Neural cell (in vitro differentiated cells): ENCODE measurements around the gene OTUB2.

Source experiments
- EP300 ChIP-seq: fragments of 450-650 bp; conservative IDR thresholded peaks from 2 replicates; pipeline ENCODE4 v1.6.1; 2014; ENCODE audit warnings: antibody characterized with exemption, mild to moderate bottlenecking, moderate library complexity; ENCODE audit not compliant: poor library complexity, severe bottlenecking
- EZH2 ChIP-seq: fragments of 200-600, 300-800 bp; shearing (Covaris generic), sonication (generic); IDR thresholded peaks from 2 replicates; pipeline ENCODE4 v1.6.1; 2014; ENCODE audit warnings: antibody characterized with exemption, low read length, borderline replicate concordance, mild to moderate bottlenecking; ENCODE audit not compliant: insufficient read depth, poor library complexity, severe bottlenecking
- POLR2AphosphoS5 ChIP-seq: IDR thresholded peaks from 2 replicates; pipeline ENCODE4 v1.6.1; 2012
- RAD21 ChIP-seq: fragments of 450-650 bp; conservative IDR thresholded peaks from 2 replicates; pipeline ENCODE4 v1.6.1; 2014; ENCODE audit warnings: antibody characterized with exemption, mild to moderate bottlenecking, moderate library complexity
- SMC3 ChIP-seq: fragments of 450-650 bp; conservative IDR thresholded peaks from 2 replicates; pipeline ENCODE4 v1.6.1; 2014; ENCODE audit warnings: antibody characterized with exemption, mild to moderate bottlenecking, moderate library complexity; ENCODE audit not compliant: poor library complexity
- TAF1 ChIP-seq: IDR thresholded peaks from 2 replicates; pipeline ENCODE4 v1.6.1; 2012; ENCODE audit warnings: low read depth
- TF ChIP-seq, protein P1 (sequence below): fragments of 450-650 bp; IDR thresholded peaks from 2 replicates; pipeline ENCODE4 v1.5.1; 2014; ENCODE audit warnings: antibody characterized with exemption, mild to moderate bottlenecking, moderate library complexity; ENCODE audit not compliant: poor library complexity, severe bottlenecking
- TF ChIP-seq, protein P2 (sequence below): IDR thresholded peaks from 2 replicates; pipeline ENCODE4 v1.6.1; 2012; ENCODE audit warnings: borderline replicate concordance

DNA sequence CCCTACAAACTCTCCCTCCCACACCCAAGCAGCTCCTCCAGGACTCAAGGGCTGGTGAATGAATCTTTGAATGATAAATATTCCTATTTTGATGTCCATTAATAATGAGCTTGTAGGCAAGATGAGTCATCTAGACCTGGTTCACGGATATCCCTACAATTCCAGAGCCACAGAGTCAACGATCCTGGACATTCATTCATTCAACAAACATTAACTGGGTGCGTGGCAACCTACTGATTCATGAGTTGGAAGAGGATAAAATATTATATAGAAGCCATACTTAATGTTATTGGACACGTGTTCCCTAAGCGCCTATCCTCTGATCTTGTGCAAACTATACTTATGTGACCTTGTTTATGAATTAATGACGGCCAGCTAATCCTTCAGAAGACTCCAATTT is 420 bp upstream of the OTUB2 start:
- TF ChIP-seq EP300 = no peak
- TF ChIP-seq, protein P1, sequence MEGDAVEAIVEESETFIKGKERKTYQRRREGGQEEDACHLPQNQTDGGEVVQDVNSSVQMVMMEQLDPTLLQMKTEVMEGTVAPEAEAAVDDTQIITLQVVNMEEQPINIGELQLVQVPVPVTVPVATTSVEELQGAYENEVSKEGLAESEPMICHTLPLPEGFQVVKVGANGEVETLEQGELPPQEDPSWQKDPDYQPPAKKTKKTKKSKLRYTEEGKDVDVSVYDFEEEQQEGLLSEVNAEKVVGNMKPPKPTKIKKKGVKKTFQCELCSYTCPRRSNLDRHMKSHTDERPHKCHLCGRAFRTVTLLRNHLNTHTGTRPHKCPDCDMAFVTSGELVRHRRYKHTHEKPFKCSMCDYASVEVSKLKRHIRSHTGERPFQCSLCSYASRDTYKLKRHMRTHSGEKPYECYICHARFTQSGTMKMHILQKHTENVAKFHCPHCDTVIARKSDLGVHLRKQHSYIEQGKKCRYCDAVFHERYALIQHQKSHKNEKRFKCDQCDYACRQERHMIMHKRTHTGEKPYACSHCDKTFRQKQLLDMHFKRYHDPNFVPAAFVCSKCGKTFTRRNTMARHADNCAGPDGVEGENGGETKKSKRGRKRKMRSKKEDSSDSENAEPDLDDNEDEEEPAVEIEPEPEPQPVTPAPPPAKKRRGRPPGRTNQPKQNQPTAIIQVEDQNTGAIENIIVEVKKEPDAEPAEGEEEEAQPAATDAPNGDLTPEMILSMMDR = no peak
- TF ChIP-seq POLR2AphosphoS5 = no peak
- no peak for TF ChIP-seq EZH2
- TF ChIP-seq, protein P2, sequence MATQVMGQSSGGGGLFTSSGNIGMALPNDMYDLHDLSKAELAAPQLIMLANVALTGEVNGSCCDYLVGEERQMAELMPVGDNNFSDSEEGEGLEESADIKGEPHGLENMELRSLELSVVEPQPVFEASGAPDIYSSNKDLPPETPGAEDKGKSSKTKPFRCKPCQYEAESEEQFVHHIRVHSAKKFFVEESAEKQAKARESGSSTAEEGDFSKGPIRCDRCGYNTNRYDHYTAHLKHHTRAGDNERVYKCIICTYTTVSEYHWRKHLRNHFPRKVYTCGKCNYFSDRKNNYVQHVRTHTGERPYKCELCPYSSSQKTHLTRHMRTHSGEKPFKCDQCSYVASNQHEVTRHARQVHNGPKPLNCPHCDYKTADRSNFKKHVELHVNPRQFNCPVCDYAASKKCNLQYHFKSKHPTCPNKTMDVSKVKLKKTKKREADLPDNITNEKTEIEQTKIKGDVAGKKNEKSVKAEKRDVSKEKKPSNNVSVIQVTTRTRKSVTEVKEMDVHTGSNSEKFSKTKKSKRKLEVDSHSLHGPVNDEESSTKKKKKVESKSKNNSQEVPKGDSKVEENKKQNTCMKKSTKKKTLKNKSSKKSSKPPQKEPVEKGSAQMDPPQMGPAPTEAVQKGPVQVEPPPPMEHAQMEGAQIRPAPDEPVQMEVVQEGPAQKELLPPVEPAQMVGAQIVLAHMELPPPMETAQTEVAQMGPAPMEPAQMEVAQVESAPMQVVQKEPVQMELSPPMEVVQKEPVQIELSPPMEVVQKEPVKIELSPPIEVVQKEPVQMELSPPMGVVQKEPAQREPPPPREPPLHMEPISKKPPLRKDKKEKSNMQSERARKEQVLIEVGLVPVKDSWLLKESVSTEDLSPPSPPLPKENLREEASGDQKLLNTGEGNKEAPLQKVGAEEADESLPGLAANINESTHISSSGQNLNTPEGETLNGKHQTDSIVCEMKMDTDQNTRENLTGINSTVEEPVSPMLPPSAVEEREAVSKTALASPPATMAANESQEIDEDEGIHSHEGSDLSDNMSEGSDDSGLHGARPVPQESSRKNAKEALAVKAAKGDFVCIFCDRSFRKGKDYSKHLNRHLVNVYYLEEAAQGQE = no peak
- no peak for TF ChIP-seq SMC3
- TF ChIP-seq TAF1 = no peak
- TF ChIP-seq RAD21 = no peak
